GM19397 (cell line): Measurements from ENCODE around the gene GNAI1.

ENCODE experiments used
- ATAC-seq: cut with Tn5 transposase; IDR thresholded peaks from one replicate; pipeline ENCODE4 v1.9.1; 2021; ENCODE audit warnings: mild to moderate bottlenecking, moderate library complexity; ENCODE audit not compliant: unreplicated experiment

GNAI1 gene

GRCh38 chr7:80134536-80135308, at the start of gene GNAI1:
Gene GNAI1, plus strand, starts transcription at chr7:80134831. Its CDS starts 330 bp downstream, at chr7:80135161.
- peak; percentile 52 for ATAC-seq

DNA sequence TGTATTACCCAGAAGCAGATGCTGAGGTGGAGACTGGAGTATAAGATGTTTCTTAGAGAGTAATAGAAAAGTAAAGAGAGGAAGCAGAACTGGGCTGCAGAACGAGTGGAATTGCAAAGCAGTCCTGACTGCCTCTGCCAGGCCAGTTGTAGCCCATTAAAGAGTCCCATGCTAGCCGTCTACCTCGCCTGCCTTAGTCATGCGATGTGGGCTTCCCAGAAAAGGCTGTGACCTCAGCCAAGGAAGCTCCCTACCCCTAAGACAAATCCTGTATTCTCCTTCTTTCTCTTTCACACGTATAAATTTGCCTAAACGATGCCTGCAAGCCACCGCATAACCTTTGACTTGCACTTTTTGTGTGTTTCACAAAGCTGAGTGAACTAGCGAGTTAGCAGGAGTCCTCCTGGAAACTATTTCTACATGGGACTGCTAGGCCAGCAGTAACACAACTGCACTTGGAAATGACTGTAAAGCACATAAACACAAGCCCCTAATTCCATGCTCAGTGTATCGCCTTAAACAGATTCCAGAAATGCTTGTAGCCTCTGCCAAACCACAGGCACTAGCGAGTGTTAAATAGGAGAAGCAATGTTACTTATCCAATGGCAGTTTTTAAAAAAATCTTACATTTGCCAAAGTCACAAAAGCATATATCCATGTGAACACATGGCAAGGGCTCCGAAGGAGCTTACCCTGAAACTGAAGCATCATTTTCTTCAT, 47.4 kb upstream of the GNAI1 start:
- ATAC-seq = no peak

DNA sequence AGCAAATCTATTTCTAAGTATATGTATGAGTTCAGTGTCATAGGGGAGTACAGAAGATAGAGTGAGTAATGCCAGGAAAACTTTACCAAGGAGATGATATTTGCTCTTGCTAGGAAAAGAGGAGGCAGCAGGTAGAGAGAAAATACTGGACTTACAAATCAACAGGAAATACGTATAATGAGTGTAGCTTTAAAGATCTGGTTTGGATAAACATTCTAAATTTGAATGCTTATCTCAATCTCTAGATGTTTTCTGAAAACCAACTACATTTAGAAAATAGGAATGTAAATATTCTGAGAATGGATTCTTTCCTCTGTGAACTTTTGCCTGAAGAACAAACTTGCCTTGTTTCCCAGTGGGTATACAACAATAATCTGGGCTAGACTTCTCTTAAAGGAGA, 46.9 kb upstream of the GNAI1 start:
- no peak for ATAC-seq

DNA sequence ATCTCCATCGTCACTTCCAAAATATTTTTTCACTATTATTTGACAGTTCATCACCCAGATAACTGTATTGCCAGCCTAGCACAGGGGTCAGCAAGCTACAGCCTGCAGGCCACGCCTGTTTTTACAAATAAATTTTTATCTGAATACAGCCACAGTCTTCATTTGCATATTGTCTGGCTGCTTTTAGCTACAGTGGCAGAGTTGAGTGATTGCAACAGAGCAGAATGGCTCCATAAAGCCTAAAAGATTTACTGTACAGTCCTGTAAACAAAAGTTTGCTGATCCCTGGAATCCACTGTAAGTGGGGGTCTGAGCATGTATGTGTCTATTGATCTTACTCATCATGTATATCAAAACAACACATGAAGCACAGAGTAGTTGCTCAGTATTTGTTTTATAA, 45.9 kb upstream of the GNAI1 start:
- peak; percentile 51 for ATAC-seq

DNA sequence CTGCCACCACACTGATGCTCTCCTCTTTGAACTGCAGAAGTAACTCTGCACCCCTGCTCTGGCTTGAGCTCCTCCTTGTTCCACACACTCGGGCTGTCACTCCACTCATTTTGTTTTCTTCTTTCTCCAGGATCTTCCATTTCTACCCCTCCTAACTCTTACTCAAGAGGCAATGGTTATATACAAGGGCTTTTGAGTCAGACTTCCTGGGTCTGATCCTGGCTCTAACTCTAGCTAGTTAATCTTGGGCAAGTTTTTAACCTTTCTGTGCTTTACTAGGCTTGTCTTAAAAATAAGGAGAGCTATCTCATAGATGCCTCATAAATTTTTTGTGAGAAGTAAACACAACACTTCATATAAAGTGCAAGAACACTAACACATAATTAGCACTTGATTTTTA, 45.3 kb upstream of the GNAI1 start:
- no peak for ATAC-seq

GRCh38 chr7:80093349-80093748, 41.3 kb upstream of the GNAI1 start:
- ATAC-seq = no peak

DNA sequence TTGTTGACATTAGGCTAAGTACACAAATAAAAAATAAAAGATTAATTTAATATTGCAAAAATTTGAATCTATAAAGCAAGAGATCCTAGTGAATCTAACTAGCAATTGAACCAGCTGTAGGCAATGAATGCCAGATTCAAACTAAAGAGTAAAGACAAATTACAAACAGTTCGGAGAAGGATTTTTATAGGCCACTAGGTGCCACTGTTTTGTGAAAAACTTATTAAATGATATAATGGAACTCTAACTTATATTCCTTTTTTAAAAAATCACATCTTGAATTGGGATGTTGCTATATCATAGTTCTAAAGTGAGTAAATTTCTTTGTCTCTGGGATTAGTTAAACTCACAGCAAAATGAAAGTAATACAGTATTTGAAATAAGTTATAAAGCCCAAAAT, 39.1 kb upstream of the GNAI1 start:
- ATAC-seq = no peak

DNA sequence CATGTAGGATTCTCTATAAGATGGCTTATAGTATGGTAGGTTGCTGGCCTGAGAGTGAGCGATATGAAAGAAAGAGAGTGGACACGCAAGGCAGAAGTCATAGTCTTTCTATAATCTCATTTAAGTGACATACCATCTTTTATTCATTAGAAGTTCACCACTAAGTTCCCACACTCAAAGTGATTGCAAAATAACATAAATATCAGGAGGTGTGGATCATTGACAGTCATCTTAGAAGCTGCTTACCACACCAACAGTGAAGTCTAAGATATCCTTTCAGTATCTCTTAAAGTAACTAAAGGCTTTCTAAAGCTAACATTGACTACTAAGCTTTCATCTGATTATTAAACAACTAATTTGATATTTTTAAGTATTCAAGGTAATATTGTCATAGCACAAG, 36.9 kb upstream of the GNAI1 start:
- ATAC-seq = no peak

DNA sequence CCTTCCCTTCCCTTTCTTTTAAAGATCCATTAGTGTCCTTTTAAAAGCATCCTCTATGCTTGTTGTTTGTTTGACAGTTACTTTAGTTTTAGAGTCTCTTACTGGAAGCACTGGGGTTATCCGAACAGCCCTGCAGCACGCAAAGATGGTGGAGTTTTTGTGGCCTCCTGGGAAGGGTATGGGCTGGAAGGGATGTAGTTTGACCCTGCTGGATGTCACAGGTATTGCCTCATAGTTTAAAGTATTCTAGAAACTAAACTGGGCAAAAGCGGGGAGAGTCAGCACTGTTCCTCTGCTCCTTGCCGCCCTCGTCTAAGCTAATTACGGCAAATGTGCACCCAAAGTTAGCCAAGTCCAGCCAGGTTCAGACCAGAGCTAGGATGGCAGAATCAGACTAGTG, 35.8 kb upstream of the GNAI1 start:
- ATAC-seq = no peak

GRCh38 chr7:80100254-80100653, 34.4 kb upstream of the GNAI1 start:
- no peak for ATAC-seq

DNA sequence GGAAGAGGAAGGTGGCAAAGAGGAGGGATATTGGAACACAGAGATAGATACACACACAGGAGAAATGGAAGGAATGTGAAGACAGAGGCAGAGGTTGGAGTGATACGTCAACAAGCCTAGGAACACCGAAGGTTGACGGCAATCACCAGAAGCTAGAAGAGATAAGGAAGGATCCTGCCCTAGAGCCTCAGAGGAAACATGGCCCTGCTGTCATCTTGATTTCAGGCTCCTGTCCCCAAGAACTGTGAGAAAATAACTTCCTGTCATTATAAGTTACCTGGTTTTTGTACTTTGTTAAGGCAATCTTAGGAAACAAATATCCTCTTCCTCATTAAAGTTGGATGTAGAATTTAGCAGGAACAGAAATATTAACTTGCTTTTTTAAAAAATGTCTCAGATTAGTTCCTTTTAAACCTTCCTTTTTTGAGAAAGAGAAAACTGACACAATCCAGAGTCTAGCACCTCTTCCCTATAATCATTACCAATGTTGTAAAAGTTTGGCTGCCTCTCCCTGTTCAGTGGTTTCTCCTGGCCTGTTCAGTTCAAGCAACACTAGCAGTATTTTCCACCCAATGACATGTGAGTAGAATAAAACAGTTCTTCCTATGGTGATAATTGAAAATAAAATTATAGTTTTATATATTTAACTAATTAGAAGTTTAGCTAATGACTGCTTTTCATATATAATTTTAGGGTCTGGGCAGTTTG, 28.8 kb upstream of the GNAI1 start:
- ATAC-seq = no peak

- ATAC-seq = peak; percentile 45
These were observed 28.0 kb upstream of the GNAI1 start for GRCh38 chr7:80106498-80107113.

DNA sequence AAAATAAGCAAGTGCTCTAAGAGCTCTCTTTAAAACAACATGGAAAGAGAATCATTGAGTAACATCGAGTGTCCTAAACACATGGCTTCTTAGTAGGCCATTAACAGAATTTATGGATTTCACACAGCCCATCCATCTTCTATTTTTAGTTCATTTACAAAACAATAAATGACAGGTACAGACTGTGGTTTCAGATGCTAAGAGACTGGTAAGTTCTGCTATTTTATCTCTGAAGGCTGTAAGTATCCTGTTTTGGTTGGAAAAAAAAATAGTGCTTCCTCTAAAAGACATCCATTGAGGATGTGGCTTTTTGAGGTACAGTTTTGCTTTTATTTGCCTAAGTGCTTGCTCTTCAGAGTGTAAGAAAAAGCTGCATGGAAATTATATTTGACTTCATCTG, 27.4 kb upstream of the GNAI1 start:
- peak; percentile 50 for ATAC-seq

GRCh38 chr7:80110376-80110775, 24.3 kb upstream of the GNAI1 start:
- ATAC-seq = no peak

DNA sequence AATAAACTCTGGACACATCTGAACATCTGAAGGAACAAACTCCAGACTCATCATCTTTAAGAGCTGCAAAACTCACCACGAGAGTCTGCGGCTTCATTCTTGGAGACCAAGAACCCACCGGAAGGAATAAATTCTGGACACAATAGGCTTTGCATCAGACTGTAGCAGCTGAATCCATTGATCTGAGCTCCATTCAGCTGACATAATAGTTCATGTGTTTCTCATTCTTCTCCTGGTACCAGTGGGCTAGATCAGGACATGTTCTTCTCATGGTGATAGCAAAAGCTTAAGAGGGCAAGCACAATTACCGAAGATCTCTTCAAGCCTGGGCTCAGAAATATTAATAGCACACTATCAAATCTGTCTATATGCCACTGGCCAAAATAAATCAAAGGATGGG, 20.5 kb upstream of the GNAI1 start:
- ATAC-seq = no peak

DNA sequence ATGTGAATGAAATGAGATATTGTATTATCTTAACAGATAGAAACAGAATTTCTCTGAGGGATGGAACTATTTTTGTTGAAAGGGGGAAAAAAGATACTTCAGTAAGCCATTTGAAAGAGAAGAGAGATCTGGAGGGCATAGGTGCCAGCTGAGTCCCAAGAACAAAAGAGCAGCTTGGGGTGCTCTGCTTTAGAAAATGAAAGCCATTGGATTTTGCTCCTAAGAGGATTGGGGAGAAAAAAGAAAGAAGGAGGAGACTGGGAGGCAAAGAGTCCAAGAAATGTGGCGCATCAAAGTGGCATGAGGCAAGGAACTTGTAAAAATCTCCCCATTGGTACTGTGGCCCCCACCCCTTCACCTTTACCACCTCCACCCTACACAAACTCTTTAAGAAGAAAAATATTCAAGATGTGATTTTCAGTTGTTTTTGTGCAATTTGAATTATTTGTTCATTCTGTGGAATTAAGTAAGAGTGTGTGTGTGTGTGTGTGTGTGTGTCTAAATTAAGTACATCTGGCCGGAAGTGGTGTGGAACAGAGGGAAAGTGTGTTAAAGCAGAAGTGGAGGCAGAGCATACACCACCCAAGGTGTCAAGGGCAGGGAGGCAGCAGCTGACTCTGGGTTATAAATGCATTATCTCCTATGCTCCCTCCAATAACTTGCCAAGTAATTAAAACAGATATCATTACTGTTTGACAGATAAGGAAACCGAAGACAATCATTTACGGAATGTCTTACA, 9.9 kb upstream of the GNAI1 start:
- ATAC-seq = no peak

GRCh38 chr7:80127412-80128160, 7.0 kb upstream of the GNAI1 start:
- ATAC-seq = no peak

- ATAC-seq = no peak
These were observed 5.7 kb upstream of the GNAI1 start for GRCh38 chr7:80128918-80129317.

DNA sequence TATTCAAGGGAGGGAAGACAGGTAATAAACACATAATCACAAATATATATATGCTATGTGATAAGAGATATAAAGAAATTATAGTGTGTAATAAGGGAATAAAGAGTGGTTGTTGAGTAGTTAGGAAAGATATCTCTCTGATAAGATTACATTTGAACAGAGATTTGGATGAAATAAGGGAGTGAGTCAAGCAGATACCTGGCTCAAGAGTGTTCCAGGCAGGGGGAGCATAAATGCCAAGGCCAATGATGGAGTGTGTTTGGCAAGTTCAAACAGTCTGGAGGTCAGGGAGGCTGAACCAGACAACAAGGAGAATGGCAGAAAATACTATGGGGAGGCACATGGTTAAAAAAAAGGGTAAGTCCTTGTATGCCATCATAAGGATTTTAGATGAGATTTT, 4.8 kb upstream of the GNAI1 start:
- ATAC-seq = no peak
